H9 (cell line): ENCODE results near the gene ATP5MG. TPM values are rescaled to one million over a fixed set of nuclear protein-coding genes. Genes with fewer than 3 reads are reported as not detected.

ENCODE experiments used
- DNase-seq: peaks from one replicate; pipeline ENCODE4 v3.0.0-alpha.2; 2017
- H2AFZ ChIP-seq: one replicate; pipeline ENCODE4 v1.6.1; 2013; ENCODE audit warnings: mild to moderate bottlenecking, low read length, control low read depth, moderate library complexity
- H2AK5ac ChIP-seq: 2 replicates; pipeline ENCODE4 v1.6.1; 2013; ENCODE audit warnings: low read length, control low read depth, mixed read lengths; ENCODE audit not compliant: insufficient read length
- H2BK120ac ChIP-seq: one replicate; pipeline ENCODE4 v1.6.1; 2013; ENCODE audit warnings: low read depth, mild to moderate bottlenecking, low read length, control low read depth, inconsistent platforms; ENCODE audit not compliant: poor library complexity, severe bottlenecking
- H2BK12ac ChIP-seq: 2 replicates; pipeline ENCODE4 v1.6.1; 2013; ENCODE audit warnings: low read length, control low read depth, mixed read lengths, low read depth; ENCODE audit not compliant: insufficient read length
- H2BK15ac ChIP-seq: 2 replicates; pipeline ENCODE4 v1.6.1; 2013; ENCODE audit warnings: low read depth, low read length, control low read depth
- H2BK20ac ChIP-seq: one replicate; pipeline ENCODE4 v1.6.1; 2013; ENCODE audit warnings: low read depth, mild to moderate bottlenecking, low read length, control low read depth, inconsistent platforms; ENCODE audit not compliant: poor library complexity, severe bottlenecking
- H2BK5ac ChIP-seq: 2 replicates; pipeline ENCODE4 v1.6.1; 2013; ENCODE audit warnings: low read length, control low read depth, mixed read lengths; ENCODE audit not compliant: insufficient read length
- H3K14ac ChIP-seq: 2 replicates; pipeline ENCODE4 v1.6.1; 2013; ENCODE audit warnings: low read length, control low read depth; ENCODE audit not compliant: insufficient read depth
- H3K18ac ChIP-seq: 2 replicates; pipeline ENCODE4 v1.6.1; 2013; ENCODE audit warnings: low read depth, mild to moderate bottlenecking, mixed read lengths, low read length, control low read depth; ENCODE audit not compliant: insufficient read length
- H3K23ac ChIP-seq: 2 replicates; pipeline ENCODE4 v1.6.1; 2013; ENCODE audit warnings: low read length, control low read depth, mixed read lengths, low read depth; ENCODE audit not compliant: insufficient read length
- H3K23me2 ChIP-seq: 2 replicates; pipeline ENCODE4 v1.6.1; 2013; ENCODE audit warnings: low read depth, mild to moderate bottlenecking, mixed read lengths, low read length, control low read depth; ENCODE audit not compliant: insufficient read length, poor library complexity, severe bottlenecking
- H3K27ac ChIP-seq: 2 replicates; pipeline ENCODE4 v1.5.1; 2013; ENCODE audit warnings: low read length, control low read depth, mixed read lengths, low read depth; ENCODE audit not compliant: insufficient read length
- H3K27me3 ChIP-seq: 2 replicates; pipeline ENCODE4 v1.6.1; 2013; ENCODE audit warnings: low read length, control low read depth, inconsistent platforms; ENCODE audit not compliant: insufficient read depth
- H3K4ac ChIP-seq: 2 replicates; pipeline ENCODE4 v1.6.1; 2013; ENCODE audit warnings: low read depth, mild to moderate bottlenecking, control low read depth, inconsistent platforms, low read length, moderate library complexity
- H3K4me1 ChIP-seq: 2 replicates; pipeline ENCODE4 v1.6.1; 2013; ENCODE audit warnings: low read length, control low read depth, inconsistent platforms; ENCODE audit not compliant: insufficient read depth
- H3K4me2 ChIP-seq: 2 replicates; pipeline ENCODE4 v1.6.1; 2013; ENCODE audit warnings: low read length, control low read depth, mixed read lengths; ENCODE audit not compliant: insufficient read length, insufficient read depth
- H3K56ac ChIP-seq: 2 replicates; pipeline ENCODE4 v1.6.1; 2013; ENCODE audit warnings: low read depth, mild to moderate bottlenecking, mixed read lengths, low read length, control low read depth; ENCODE audit not compliant: insufficient read length
- H3K79me1 ChIP-seq: 2 replicates; pipeline ENCODE4 v1.6.1; 2013; ENCODE audit warnings: low read depth, mild to moderate bottlenecking, moderate library complexity, low read length, control low read depth, inconsistent platforms; ENCODE audit not compliant: insufficient read depth, poor library complexity, severe bottlenecking
- H3K79me2 ChIP-seq: 2 replicates; pipeline ENCODE4 v1.6.1; 2013; ENCODE audit warnings: low read length, control low read depth, inconsistent platforms; ENCODE audit not compliant: insufficient read depth
- H3K9ac ChIP-seq: 2 replicates; pipeline ENCODE4 v1.6.1; 2013; ENCODE audit warnings: low read length, control low read depth, mixed read lengths; ENCODE audit not compliant: insufficient read length; ENCODE audit errors: extremely low read depth
- H3K9me3 ChIP-seq: one replicate; pipeline ENCODE4 v1.6.1; 2013; ENCODE audit warnings: low read depth, low read length, inconsistent platforms; ENCODE audit not compliant: control insufficient read depth
- H3T11ph ChIP-seq: one replicate; pipeline ENCODE4 v1.6.1; 2013; ENCODE audit warnings: mild to moderate bottlenecking, low read length, control low read depth, inconsistent platforms
- H4K20me1 ChIP-seq: one replicate; pipeline ENCODE4 v1.6.1; 2013; ENCODE audit not compliant: control insufficient read depth, insufficient read length, insufficient read depth
- H4K5ac ChIP-seq: 2 replicates; pipeline ENCODE4 v1.6.1; 2013; ENCODE audit warnings: low read depth, mild to moderate bottlenecking, mixed read lengths, low read length, control low read depth; ENCODE audit not compliant: insufficient read length
- H4K8ac ChIP-seq: replicated peaks from 2 replicates; pipeline ENCODE4 v1.6.1; 2013; ENCODE audit warnings: low read length, control low read depth, mixed read lengths, low read depth; ENCODE audit not compliant: insufficient read length
- H4K91ac ChIP-seq: 2 replicates; pipeline ENCODE4 v1.6.1; 2013; ENCODE audit warnings: low read depth, mild to moderate bottlenecking, moderate library complexity, mixed read lengths, low read length, control low read depth; ENCODE audit not compliant: insufficient read length
- H3K27ac Mint-ChIP-seq, 3 experiments: 2 replicates in 2 of 3; 3 replicates in 1 of 3; pipeline ENCODE4 v1.8.0; 2020 to 2021; ENCODE audit warnings: mixed read lengths in 3 of 3, mild to moderate bottlenecking in 1 of 3, moderate library complexity in 1 of 3
- H3K27me3 Mint-ChIP-seq: 2 replicates; pipeline ENCODE4 v1.8.0; 2021; ENCODE audit warnings: low read depth, mild to moderate bottlenecking, moderate library complexity, mixed read lengths
- H3K36me3 Mint-ChIP-seq, 3 experiments: 2 replicates in 2 of 3; 3 replicates in 1 of 3; pipeline ENCODE4 v1.8.0; 2020 to 2021; ENCODE audit warnings: low read depth in 3 of 3, mixed read lengths in 3 of 3; ENCODE audit not compliant: insufficient read depth in 1 of 3
- H3K4me1 Mint-ChIP-seq, 2 experiments: 2 replicates each; pipeline ENCODE4 v1.8.0; 2020; ENCODE audit warnings: mixed read lengths in 2 of 2
- H3K4me3 Mint-ChIP-seq, 2 experiments: 2 replicates in 1 of 2; 3 replicates in 1 of 2; pipeline ENCODE4 v1.8.0; 2020 to 2021; ENCODE audit warnings: mild to moderate bottlenecking in 2 of 2, mixed read lengths in 2 of 2, moderate library complexity in 1 of 2
- H3K9me3 Mint-ChIP-seq, 2 experiments: 2 replicates in 1 of 2; 3 replicates in 1 of 2; pipeline ENCODE4 v1.8.0; 2020; ENCODE audit warnings: mild to moderate bottlenecking in 2 of 2, mixed read lengths in 2 of 2, moderate library complexity in 1 of 2
- CTCF ChIP-seq: fragments of 200-600 bp; sonication (generic); conservative IDR thresholded peaks from 3 replicates; pipeline ENCODE4 v1.8.0; 2021; ENCODE audit warnings: antibody characterized with exemption, mild to moderate bottlenecking
- WGBS: extraction: QIAGEN DNeasy Blood & Tissue Kit; methylation state at CpG from one replicate; pipeline ENCODE4 v1.1.7; 2013; ENCODE audit warnings: missing lambda C conversion rate, low lambda C conversion rate, mixed read lengths; ENCODE audit not compliant: insufficient read length; ENCODE audit errors: extremely low coverage; 5-methylcytosine and 5-hydroxymethylcytosine counted together
- total RNA-seq: library from RNA; stranded (reverse); gene quantifications from 2 replicates; pipeline ENCODE4 v1.2.1, GENCODE V29; 2021

Gene ATP5MG
- total RNA-seq, 1 experiment from 2014 or later: 254 TPM

- Histone ChIP-seq H2AK5ac (no peak overlapping the region), H3K56ac (no peak overlapping the region), H3K18ac (no peak overlapping the region), H3K27me3 (no peaks in the 10 kb centered on the region), H2BK15ac (no peak overlapping the region), H4K20me1 (no peaks in the 10 kb centered on the region), H3K23ac (no peak overlapping the region), H4K91ac (no peak overlapping the region), H2AFZ (no peak overlapping the region), H2BK12ac (no peak overlapping the region), H3K79me2 (no peaks in the 10 kb centered on the region), H3K4me2 (no peak overlapping the region), H3K4ac (no peak overlapping the region), H2BK120ac (no peak overlapping the region), H3K23me2 (no peaks in the 10 kb centered on the region), H3K79me1 (no peaks in the 10 kb centered on the region), H3K9ac (no peak overlapping the region), H3K27ac (no peak overlapping the region), H3K14ac (no peak overlapping the region), H4K5ac (no peak overlapping the region), H2BK20ac (no peak overlapping the region), H4K8ac (no peak overlapping the region), H3K4me1 (no peaks in the 10 kb centered on the region), H3K9me3 (no peaks in the 10 kb centered on the region), H3T11ph (no peak overlapping the region), H2BK5ac (no peak overlapping the region)
- Mint-ChIP-seq H3K36me3 (peaks cover 23 to 80% (median 73%) of the 10 kb centered on the region in 3 experiments; a peak in 6 of 7 replicates), H3K4me3 (no peak overlapping the region), H3K27ac (peak overlapping the region in 1 of 3 experiments; percentile 86; a peak in 1 of 7 replicates), H3K4me1 (no peaks in the 10 kb centered on the region), H3K27me3 (no peaks in the 10 kb centered on the region), H3K9me3 (no peaks in the 10 kb centered on the region)
- no peak for DNase-seq
- WGBS: no CpG with 5 or more reads among the region's 5 CpGs
- no peak for TF ChIP-seq CTCF
These were observed 27.5 kb upstream of the ATP5MG start for GRCh38 chr11:118373871-118374270.
